ENCODE results near the gene ATXN1L.
"Not testable (repeated sequence)": the region's sequence is repeated elsewhere in the genome, so short reads cannot be mapped to it uniquely, and the experiment has no call there.

The ATXN1L gene

GRCh38 chr16:71895679-71896365 is 50.0 kb downstream of the ATXN1L start:
- Histone ChIP-seq H3K9ac (ENCODE audit: low read length) (peak overlapping the region; percentile 98), H3K4me1 (ENCODE audit: insufficient read depth, low read length) (peaks cover 29% of the 10 kb centered on the region), H3K36me3 (ENCODE audit: insufficient read depth, low read length) (no peaks in the 10 kb centered on the region), H3K9me3 (ENCODE audit: low read length) (no peaks in the 10 kb centered on the region), H3K27ac (ENCODE audit: low read depth, low read length) (peak overlapping the region; percentile 97), H3K27me3 (ENCODE audit: control insufficient read depth in 1 of 2, insufficient read depth in 2 of 2, low read length in 2 of 2) (no peaks in the 10 kb centered on the region), H3K4me3 (ENCODE audit: low read depth in 1 of 2, low read length in 2 of 2) (peak overlapping the region; percentile 90 to 98)

GRCh38 chr16:71896764-71897368 is 51.1 kb downstream of the ATXN1L start:
- H3K27me3 ChIP-seq (ENCODE audit: control insufficient read depth in 1 of 2, insufficient read depth in 2 of 2, low read length in 2 of 2), result no peaks in the 10 kb centered on the region
- H3K4me3 ChIP-seq (ENCODE audit: low read depth in 1 of 2, low read length in 2 of 2), result peak overlapping the region; percentile 57 to 63
- H3K9me3 ChIP-seq (ENCODE audit: low read length), result no peaks in the 10 kb centered on the region
- peak overlapping the region; percentile 98 for H3K9ac ChIP-seq (ENCODE audit: low read length)
- no peaks in the 10 kb centered on the region for H3K36me3 ChIP-seq (ENCODE audit: insufficient read depth, low read length)
- H3K27ac ChIP-seq (ENCODE audit: low read depth, low read length), result peak overlapping the region; percentile 97
- peaks cover 29% of the 10 kb centered on the region for H3K4me1 ChIP-seq (ENCODE audit: insufficient read depth, low read length)

GRCh38 chr16:71899171-71899570 is 53.4 kb downstream of the ATXN1L start:
- H3K27me3 ChIP-seq (ENCODE audit: control insufficient read depth in 1 of 2, insufficient read depth in 2 of 2, low read length in 2 of 2), result no peaks in the 10 kb centered on the region
- no peak overlapping the region for H3K9ac ChIP-seq (ENCODE audit: low read length)
- no peak overlapping the region for H3K27ac ChIP-seq (ENCODE audit: low read depth, low read length)
- H3K4me3 ChIP-seq (ENCODE audit: low read depth in 1 of 2, low read length in 2 of 2), result no peak overlapping the region
- no peaks in the 10 kb centered on the region for H3K9me3 ChIP-seq (ENCODE audit: low read length)
- H3K36me3 ChIP-seq (ENCODE audit: insufficient read depth, low read length), result no peaks in the 10 kb centered on the region
- peaks cover 24% of the 10 kb centered on the region for H3K4me1 ChIP-seq (ENCODE audit: insufficient read depth, low read length)

GRCh38 chr16:71902656-71903365 is 57.0 kb downstream of the ATXN1L start:
- no peaks in the 10 kb centered on the region for H3K36me3 ChIP-seq (ENCODE audit: insufficient read depth, low read length)
- H3K9me3 ChIP-seq (ENCODE audit: low read length), result no peaks in the 10 kb centered on the region
- H3K27ac ChIP-seq (ENCODE audit: low read depth, low read length), result no peak overlapping the region
- no peak overlapping the region for H3K4me3 ChIP-seq (ENCODE audit: low read depth in 1 of 2, low read length in 2 of 2)
- peaks cover 12% of the 10 kb centered on the region for H3K4me1 ChIP-seq (ENCODE audit: insufficient read depth, low read length)
- H3K9ac ChIP-seq (ENCODE audit: low read length), result no peak overlapping the region
- no peaks in the 10 kb centered on the region for H3K27me3 ChIP-seq (ENCODE audit: control insufficient read depth in 1 of 2, insufficient read depth in 2 of 2, low read length in 2 of 2)

- Histone ChIP-seq H3K36me3 (ENCODE audit: insufficient read depth, low read length) (no peaks in the 10 kb centered on the region), H3K4me1 (ENCODE audit: insufficient read depth, low read length) (peaks cover 11% of the 10 kb centered on the region), H3K9ac (ENCODE audit: low read length) (no peak overlapping the region), H3K4me3 (ENCODE audit: low read depth in 1 of 2, low read length in 2 of 2) (no peak overlapping the region), H3K9me3 (ENCODE audit: low read length) (no peaks in the 10 kb centered on the region), H3K27ac (ENCODE audit: low read depth, low read length) (no peak overlapping the region), H3K27me3 (ENCODE audit: control insufficient read depth in 1 of 2, insufficient read depth in 2 of 2, low read length in 2 of 2) (no peaks in the 10 kb centered on the region)
These were observed 57.8 kb downstream of the ATXN1L start for GRCh38 chr16:71903608-71904007.

- Histone ChIP-seq H3K9me3 (ENCODE audit: low read length) (no peaks in the 10 kb centered on the region), H3K4me3 (ENCODE audit: low read depth in 1 of 2, low read length in 2 of 2) (no peak overlapping the region), H3K36me3 (ENCODE audit: insufficient read depth, low read length) (peaks cover 4% of the 10 kb centered on the region), H3K9ac (ENCODE audit: low read length) (no peak overlapping the region), H3K4me1 (ENCODE audit: insufficient read depth, low read length) (peaks cover 5% of the 10 kb centered on the region), H3K27me3 (ENCODE audit: control insufficient read depth in 1 of 2, insufficient read depth in 2 of 2, low read length in 2 of 2) (no peaks in the 10 kb centered on the region), H3K27ac (ENCODE audit: low read depth, low read length) (no peak overlapping the region)
These were observed 58.5 kb downstream of the ATXN1L start for GRCh38 chr16:71904239-71904638.

- H3K27me3 ChIP-seq (ENCODE audit: control insufficient read depth in 1 of 2, insufficient read depth in 2 of 2, low read length in 2 of 2); H3K27ac ChIP-seq (ENCODE audit: low read depth, low read length); H3K9me3 ChIP-seq (ENCODE audit: low read length); H3K4me1 ChIP-seq (ENCODE audit: insufficient read depth, low read length); H3K36me3 ChIP-seq (ENCODE audit: insufficient read depth, low read length); H3K9ac ChIP-seq (ENCODE audit: low read length); H3K4me3 ChIP-seq (ENCODE audit: low read depth in 1 of 2, low read length in 2 of 2): not testable (repeated sequence)
These were observed 60.0 kb downstream of the ATXN1L start for GRCh38 chr16:71905765-71906164.
